Spinal cord (tissue), 10 donors: ENCODE data around the gene TBC1D4. TPM values are rescaled to one million over a fixed set of nuclear protein-coding genes. Genes with fewer than 3 reads are reported as not detected.
"Not testable (repeated sequence)": the region's sequence is repeated elsewhere in the genome, so short reads cannot be mapped to it uniquely, and the experiment has no call there.

Source experiments
- DNase-seq, 6 donors: peaks; one replicate each; pipeline versions ENCODE4 v3.0.0 to v3.0.0-alpha.2; 2013 to 2015; ENCODE audit warnings: low spot score in 6 of 6, low read depth in 4 of 6
- H3K27ac ChIP-seq: one replicate; pipeline ENCODE4 v1.5.1; 2013; ENCODE audit warnings: low read depth, low read length, control low read depth
- H3K27me3 ChIP-seq: one replicate; pipeline ENCODE4 v1.6.1; 2013; ENCODE audit warnings: low read length; ENCODE audit not compliant: control insufficient read depth, insufficient read depth
- H3K36me3 ChIP-seq: one replicate; pipeline ENCODE4 v1.6.1; 2013; ENCODE audit warnings: low read length; ENCODE audit not compliant: control insufficient read depth, insufficient read depth
- H3K4me1 ChIP-seq: one replicate; pipeline ENCODE4 v1.6.1; 2013; ENCODE audit warnings: low read length; ENCODE audit not compliant: control insufficient read depth, insufficient read depth
- H3K4me3 ChIP-seq: one replicate; pipeline ENCODE4 v1.5.1; 2013; ENCODE audit warnings: low read depth, low read length, control low read depth
- H3K9me3 ChIP-seq: one replicate; pipeline ENCODE4 v1.6.1; 2013; ENCODE audit warnings: low read length; ENCODE audit not compliant: control insufficient read depth, insufficient read depth
- WGBS: methylation state at CpG from one replicate; pipeline ENCODE4 v1.1.5; 2013; ENCODE audit warnings: missing lambda C conversion rate; ENCODE audit not compliant: insufficient coverage; 5-methylcytosine and 5-hydroxymethylcytosine counted together
- polyA plus RNA-seq, 2 donors: library from polyadenylated mRNA; unstranded; fragments of 120-200 nt; gene quantifications; one replicate each; pipeline ENCODE4 v1.2.1, GENCODE V29; 2013; ENCODE audit not compliant: insufficient read length in 2 of 2
- total RNA-seq, 2 donors: library from RNA; depleted of rRNA in 1 of 2; stranded (reverse); fragments of 120-200 nt in 1 of 2; fragments of >200 nt in 1 of 2; gene quantifications; one replicate each; pipeline versions ENCODE4 v1.2.3 to v1.2.4, GENCODE V29; 2013 to 2014
- donor health status: healthy.

Gene TBC1D4
- total and polyA plus RNA-seq, 4 donors = 11.1 to 19.2 (median 13.1) TPM

GRCh38 chr13:75357576-75358289 lies 124.2 kb downstream of the TBC1D4 start:
- no peak overlapping the region for H3K27ac ChIP-seq
- no peaks in the 10 kb centered on the region for H3K27me3 ChIP-seq
- H3K9me3 ChIP-seq = no peaks in the 10 kb centered on the region
- 81% methylated on average over 4 of the region's 6 CpGs for WGBS
- peaks cover 2% of the 10 kb centered on the region for H3K4me1 ChIP-seq
- H3K36me3 ChIP-seq = peaks cover 6% of the 10 kb centered on the region
- DNase-seq = peak in 2 of 6 donors; percentile 64 to 65
- H3K4me3 ChIP-seq = no peak overlapping the region

- Histone ChIP-seq H3K27ac (no peak overlapping the region), H3K36me3 (no peaks in the 10 kb centered on the region), H3K9me3 (no peaks in the 10 kb centered on the region), H3K4me1 (peaks cover 2% of the 10 kb centered on the region), H3K4me3 (no peak overlapping the region), H3K27me3 (no peaks in the 10 kb centered on the region)
- DNase-seq = no peak
- 100% methylated on average over 2 of the region's 3 CpGs for WGBS
Observed at GRCh38 chr13:75356421-75356820, 125.5 kb downstream of the TBC1D4 start.

GRCh38 chr13:75355609-75356008 lies 126.4 kb downstream of the TBC1D4 start:
- Histone ChIP-seq H3K4me1 (peaks cover 2% of the 10 kb centered on the region), H3K27ac (no peak overlapping the region), H3K36me3 (no peaks in the 10 kb centered on the region), H3K4me3 (no peak overlapping the region), H3K9me3 (no peaks in the 10 kb centered on the region), H3K27me3 (no peaks in the 10 kb centered on the region)
- no peak for DNase-seq

DNA sequence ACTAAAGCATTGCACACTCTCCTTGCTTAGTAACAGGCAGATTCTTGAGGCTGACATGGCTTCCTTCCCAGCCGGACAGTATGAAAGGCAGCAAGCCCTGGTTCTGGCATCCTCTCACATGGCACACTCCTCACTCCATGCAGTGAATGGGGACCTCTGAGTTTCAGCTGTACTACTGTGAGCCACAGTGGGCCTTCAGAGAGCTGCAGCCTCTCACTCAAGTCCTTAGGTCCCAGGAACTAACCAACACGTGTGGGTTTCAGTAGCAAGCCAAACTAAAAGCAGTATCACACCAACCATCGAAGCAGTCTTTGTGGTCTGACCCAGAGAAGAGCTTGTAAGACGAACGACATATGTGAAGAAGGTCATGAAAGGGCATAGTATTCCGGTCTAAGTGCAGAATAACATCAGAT lies 128.2 kb downstream of the TBC1D4 start:
- Histone ChIP-seq H3K4me1 (peaks cover 2% of the 10 kb centered on the region), H3K4me3 (no peak overlapping the region), H3K27ac (peak overlapping the region; percentile 47), H3K36me3 (no peaks in the 10 kb centered on the region), H3K27me3 (no peaks in the 10 kb centered on the region), H3K9me3 (no peaks in the 10 kb centered on the region)
- WGBS = 67% methylated on average over 1 of the region's 6 CpGs
- DNase-seq = peak in 3 of 6 donors; percentile 35 to 74 (median 53)

DNA sequence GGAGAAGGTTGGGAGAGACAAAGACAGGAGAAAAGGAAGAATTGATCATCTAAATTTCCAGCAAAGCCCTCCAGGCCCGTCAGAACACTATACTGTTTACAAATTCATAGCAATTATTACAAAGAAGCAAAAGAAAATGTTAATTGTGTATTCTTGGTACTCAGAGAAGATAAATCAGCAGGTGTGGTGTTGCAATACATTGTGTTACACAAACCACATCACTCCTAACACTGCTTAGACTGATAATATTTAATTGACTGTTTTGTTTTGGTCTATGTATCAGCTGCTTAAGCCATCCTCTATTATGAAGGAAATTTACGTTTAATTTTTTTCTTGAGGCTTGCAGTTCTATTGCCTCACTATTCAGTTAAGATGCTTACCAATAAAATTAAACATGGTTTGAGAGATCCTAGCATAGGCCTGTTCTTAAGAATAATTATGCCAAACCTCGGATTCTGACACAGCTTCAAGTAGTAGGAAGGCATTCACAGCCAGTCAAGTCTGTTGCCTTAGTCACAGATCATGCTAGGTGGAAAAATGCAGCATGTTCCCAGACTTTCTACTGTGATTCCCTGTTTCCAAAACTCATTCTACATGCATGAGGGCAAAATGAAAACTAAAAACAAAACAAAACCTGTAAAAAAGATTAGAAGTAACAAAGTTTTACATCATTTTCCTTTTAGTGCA lies 129.2 kb downstream of the TBC1D4 start:
- 0% methylated on average over 1 of the region's 3 CpGs for WGBS
- peak in 2 of 6 donors; percentile 24 to 44 for DNase-seq
- H3K27me3 ChIP-seq = no peaks in the 10 kb centered on the region
- peaks cover 2% of the 10 kb centered on the region for H3K4me1 ChIP-seq
- peak overlapping the region; percentile 47 for H3K27ac ChIP-seq
- no peaks in the 10 kb centered on the region for H3K36me3 ChIP-seq
- no peak overlapping the region for H3K4me3 ChIP-seq
- no peaks in the 10 kb centered on the region for H3K9me3 ChIP-seq

DNA sequence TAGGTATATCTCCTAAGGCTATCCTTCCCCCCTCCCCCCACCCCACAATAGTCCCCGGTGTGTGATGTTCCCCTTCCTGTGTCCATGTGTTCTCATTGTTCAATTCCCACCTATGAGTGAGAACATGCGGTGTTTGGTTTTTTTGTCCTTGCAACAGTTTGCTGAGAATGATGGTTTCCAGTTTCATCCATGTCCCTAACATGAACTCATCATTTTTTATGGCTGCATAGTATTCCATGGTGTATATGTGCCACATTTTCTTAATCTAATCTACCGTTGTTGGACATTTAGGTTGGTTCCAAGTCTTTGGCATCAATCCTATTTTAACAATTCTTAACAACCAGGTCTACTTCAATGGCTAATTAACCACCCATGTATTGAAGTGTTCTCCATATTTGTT lies 130.4 kb downstream of the TBC1D4 start:
- not testable (repeated sequence) for H3K27ac ChIP-seq, H3K36me3 ChIP-seq, DNase-seq, H3K4me1 ChIP-seq, H3K27me3 ChIP-seq, H3K9me3 ChIP-seq, H3K4me3 ChIP-seq
- no CpG with 5 or more reads among the region's 3 CpGs for WGBS

DNA sequence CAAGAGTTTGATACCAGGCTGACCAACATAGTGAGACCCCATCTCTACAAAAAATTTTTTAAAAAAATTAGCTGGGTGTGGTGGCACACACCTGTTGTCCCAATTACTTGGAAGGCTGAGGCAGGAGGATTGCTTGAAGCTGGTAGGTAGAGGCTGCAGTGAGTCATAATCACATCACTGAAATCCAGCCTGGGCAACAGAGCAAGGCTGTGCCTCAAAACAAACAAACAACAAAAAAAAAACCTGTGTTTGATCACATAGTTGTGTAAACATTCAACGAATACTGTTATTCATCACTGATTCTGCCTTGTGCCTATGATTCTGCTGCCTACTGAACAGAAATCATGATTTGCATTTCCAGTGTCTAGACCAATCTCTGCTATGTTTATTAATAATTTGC lies 134.0 kb downstream of the TBC1D4 start:
- 67% methylated on average over 1 of the region's 1 CpG for WGBS
- Histone ChIP-seq H3K4me3 (no peak overlapping the region), H3K27ac (no peak overlapping the region), H3K4me1 (no peaks in the 10 kb centered on the region), H3K27me3 (no peaks in the 10 kb centered on the region), H3K36me3 (no peaks in the 10 kb centered on the region), H3K9me3 (no peaks in the 10 kb centered on the region)
- no peak for DNase-seq

DNA sequence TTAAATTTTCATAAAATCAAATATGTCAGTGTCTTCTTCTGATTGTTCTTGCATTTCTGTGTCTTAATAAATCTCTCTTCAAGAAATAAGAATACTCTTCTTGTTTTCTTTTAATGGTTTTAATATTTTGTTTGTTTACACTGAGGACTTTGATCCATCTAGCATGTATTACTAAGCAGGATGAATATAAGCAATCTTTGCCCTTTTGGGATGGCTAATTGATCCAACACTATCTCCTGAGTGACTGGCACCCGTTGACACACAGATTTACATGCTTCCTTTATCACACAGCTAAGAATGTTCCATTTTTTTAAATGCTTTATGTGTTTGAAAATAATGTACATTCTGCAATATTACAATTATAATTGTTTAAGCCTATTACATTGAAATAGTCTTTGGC lies 134.5 kb downstream of the TBC1D4 start:
- no CpG with 5 or more reads among the region's 1 CpG for WGBS
- Histone ChIP-seq H3K27ac (no peak overlapping the region), H3K9me3 (no peaks in the 10 kb centered on the region), H3K4me1 (no peaks in the 10 kb centered on the region), H3K27me3 (no peaks in the 10 kb centered on the region), H3K4me3 (no peak overlapping the region), H3K36me3 (no peaks in the 10 kb centered on the region)
- no peak for DNase-seq

DNA sequence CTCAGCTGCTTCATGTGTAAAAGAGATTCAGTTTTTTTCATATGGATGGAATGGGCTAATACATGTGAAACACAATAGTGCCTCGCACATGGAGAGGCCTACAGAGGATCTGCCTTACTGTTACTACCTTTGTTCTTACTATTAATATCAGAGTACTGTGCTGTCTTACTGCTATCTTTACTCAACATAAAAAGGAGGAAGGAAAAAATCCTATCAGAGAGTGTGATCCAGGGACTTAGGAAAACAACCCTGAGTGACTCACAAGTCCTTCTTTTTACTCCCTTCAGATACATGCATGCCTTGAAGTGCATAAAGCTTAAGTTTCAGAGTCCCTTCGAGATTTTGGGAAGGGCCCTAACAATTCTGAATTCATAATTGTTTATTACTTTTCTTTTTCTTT lies 136.8 kb downstream of the TBC1D4 start:
- Histone ChIP-seq H3K4me1 (no peaks in the 10 kb centered on the region), H3K4me3 (no peak overlapping the region), H3K27ac (no peak overlapping the region), H3K27me3 (no peaks in the 10 kb centered on the region), H3K9me3 (no peaks in the 10 kb centered on the region), H3K36me3 (no peaks in the 10 kb centered on the region)
- WGBS = no CpG with 5 or more reads among the region's 2 CpGs
- DNase-seq = no peak

GRCh38 chr13:75341028-75341427 lies 140.9 kb downstream of the TBC1D4 start:
- no peak overlapping the region for H3K27ac ChIP-seq
- no peak overlapping the region for H3K4me3 ChIP-seq
- H3K27me3 ChIP-seq = no peaks in the 10 kb centered on the region
- DNase-seq = no peak
- H3K36me3 ChIP-seq = no peaks in the 10 kb centered on the region
- no peaks in the 10 kb centered on the region for H3K4me1 ChIP-seq
- WGBS = 50% methylated on average over 5 of the region's 5 CpGs
- no peaks in the 10 kb centered on the region for H3K9me3 ChIP-seq
